ENCODE measurements around the gene XKR7. TPM values are rescaled to one million over a fixed set of nuclear protein-coding genes. Genes with fewer than 3 reads are reported as not detected.
"Not testable (repeated sequence)": the region's sequence is repeated elsewhere in the genome, so short reads cannot be mapped to it uniquely, and the experiment has no call there.

Gene XKR7, protein sequence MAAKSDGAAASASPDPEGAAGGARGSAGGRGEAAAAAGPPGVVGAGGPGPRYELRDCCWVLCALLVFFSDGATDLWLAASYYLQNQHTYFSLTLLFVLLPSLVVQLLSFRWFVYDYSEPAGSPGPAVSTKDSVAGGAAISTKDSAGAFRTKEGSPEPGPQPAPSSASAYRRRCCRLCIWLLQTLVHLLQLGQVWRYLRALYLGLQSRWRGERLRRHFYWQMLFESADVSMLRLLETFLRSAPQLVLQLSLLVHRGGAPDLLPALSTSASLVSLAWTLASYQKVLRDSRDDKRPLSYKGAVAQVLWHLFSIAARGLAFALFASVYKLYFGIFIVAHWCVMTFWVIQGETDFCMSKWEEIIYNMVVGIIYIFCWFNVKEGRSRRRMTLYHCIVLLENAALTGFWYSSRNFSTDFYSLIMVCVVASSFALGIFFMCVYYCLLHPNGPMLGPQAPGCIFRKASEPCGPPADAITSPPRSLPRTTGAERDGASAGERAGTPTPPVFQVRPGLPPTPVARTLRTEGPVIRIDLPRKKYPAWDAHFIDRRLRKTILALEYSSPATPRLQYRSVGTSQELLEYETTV
- total RNA-seq: not detected
- long read RNA-seq, donor 1: 0 reads
- long read RNA-seq, donor 2: 0 reads

DNA sequence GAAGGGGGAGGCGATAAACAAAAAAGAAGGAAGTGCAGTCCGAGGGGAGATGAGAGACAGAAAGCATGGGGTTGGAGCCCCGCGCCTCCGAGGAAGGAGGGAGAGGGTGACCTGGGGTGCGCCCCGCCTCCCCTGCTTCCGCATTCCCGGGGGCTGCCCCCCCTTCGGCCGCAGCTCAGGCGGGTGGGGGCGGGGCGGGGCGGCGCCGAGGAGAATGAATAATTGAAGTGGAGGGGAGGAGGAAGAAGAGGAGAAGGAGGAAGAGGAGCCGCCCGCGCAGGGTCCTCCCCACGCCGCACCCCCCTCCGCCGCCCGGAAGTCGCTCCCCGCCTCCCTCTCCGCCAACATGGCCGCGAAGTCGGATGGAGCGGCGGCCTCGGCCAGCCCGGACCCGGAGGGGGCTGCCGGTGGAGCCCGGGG is at the start of gene XKR7:
XKR7 (plus strand) TSS at position 322 of the 420 bp plus-strand sequence; CDS start at position 347, 25 bp downstream.
- intact Hi-C loops (cut with DNase I): no loop called here
- DNase-seq (ENCODE audit: low spot score): no peak

DNA sequence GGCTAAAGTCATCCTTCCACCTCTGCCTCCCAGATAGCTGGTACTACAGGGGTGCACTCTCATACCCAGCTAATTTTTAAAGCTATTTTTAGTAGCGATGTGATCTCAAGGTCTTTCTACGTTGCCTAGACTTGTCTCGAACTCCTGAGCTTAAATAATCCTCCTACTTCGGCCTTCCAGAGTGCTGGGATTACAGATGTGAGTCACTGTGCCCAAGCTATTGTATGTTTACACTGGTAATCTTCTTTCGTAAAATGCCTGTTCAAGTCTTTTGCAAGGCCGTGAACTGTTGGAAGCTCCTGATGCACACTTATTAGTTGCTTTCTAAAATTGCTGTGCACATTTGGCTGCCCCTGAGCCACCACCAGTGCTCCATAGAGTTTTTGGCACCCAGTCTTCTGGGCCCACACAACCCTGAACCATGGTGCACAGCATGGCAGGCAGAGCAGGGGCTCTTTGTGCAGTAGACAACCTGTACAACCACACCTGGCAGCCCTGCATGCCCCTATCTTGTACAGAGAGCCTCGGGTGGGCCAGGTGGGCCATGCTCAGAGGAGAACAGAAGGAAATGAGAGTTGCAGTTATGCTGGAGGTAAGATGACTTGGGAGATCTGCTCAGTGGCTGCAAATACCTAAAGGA is 49.4 kb upstream of the XKR7 start:
- intact Hi-C loops (cut with DNase I): no loop called here
- peak; percentile 47 for DNase-seq (ENCODE audit: low spot score)

DNA sequence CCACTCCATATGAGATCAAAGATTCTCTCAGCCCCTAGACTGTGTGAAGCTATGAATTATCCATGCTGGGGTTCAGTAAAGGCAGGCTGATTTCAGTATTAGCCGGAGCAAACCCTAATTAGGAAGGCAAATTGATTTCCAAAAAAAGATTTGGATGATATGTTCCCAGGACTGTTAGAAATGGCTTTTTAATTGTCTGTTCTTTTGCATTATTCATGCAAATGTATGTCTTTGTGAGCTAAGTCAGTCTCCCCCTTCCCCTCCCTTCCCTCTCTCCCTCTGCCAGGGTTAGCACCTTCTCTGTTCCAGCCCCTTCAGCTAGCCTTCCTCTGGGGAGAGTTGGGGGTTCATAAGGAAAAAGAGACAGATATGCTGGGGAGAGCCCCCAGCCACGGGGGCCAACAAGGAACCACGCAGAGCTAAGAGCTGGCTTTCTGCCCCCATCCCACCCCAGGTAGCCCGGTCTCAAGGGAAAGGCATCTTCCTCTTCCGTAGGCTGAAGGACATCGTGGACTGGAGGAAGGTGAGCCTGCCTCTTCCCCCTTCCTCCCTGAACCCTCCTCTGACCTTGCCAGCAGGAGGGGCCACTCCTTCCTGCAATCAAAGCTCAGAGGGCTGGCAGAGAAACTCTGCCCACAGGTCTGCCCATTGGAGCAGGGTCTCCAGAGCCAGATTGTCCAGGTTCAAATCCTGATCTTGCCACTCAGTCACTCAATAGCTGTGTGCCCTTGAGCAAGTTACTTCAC is 48.4 kb upstream of the XKR7 start:
- peak; percentile 34 for DNase-seq (ENCODE audit: low spot score)
- intact Hi-C loops (cut with DNase I): no loop called here

DNA sequence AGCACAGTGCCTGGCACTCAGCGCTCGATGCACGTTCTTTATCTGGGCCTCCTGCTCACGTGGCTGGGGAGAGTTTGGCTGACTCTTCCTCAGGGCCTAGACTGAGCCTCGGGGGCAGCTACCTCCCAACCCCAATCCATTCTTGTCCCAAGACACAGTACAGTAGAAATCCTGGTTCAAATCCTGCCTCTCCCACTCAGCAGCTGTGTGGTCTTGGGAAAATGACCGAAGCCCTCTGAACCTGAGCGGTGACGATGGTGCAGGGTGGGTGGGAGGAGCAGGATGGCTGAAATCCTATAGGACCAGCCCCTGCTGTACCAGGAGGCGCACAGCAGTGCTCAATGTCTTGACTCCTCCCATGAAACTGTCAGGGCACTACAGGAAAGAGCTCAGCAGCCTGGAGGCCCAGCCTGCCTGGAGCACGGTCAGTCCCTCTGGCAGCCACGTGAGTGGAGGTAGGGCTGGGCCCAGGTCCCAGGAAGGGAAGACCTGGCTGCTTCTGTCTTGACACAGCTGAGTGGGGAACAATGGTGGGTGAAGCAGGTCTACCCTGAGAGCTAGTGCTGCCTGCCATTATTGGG is 47.6 kb upstream of the XKR7 start:
- intact Hi-C loops (cut with DNase I): no loop called here

DNA sequence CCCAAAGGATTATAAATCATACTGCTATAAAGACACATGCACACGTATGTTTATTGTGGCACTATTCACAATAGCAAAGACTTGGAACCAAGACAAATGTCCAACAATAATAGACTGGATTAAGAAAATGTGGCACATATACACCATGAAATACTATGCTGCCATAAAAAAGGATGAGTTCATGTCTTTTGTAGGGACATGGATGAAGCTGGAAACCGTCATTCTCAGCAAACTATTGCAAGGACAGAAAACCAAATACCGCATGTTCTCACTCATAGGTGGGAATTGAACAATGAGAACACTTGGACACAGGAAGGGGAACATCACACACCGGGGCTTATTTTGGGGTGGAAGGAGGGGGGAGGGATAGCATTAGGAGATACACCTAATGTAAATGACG is 46.5 kb upstream of the XKR7 start:
- intact Hi-C loops (cut with DNase I); DNase-seq (ENCODE audit: low spot score): not testable (repeated sequence)

More for the DNA sequence above, 47.6 kb upstream of the XKR7 start:
- DNase-seq (ENCODE audit: low spot score): peak; percentile 44

DNA sequence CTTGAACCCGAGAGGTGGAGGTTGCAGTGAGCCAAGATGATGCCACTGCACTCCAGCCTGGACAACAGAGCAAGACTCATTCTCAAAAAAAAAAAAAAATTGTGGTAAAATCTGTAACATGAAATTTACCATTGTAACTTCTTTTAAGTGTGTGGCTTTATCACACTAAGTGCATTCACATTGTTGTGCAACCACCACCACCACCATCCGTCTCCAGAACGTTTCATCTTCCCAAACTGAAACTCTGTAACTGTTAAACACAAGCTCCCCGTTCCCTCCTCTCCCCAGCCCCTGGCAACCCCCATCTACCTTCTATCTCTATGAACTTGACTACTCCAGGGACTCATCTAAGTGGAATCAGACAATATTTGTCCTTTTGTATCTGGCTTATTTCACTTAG is 45.8 kb upstream of the XKR7 start:
- peak; percentile 15 for DNase-seq (ENCODE audit: low spot score)
- intact Hi-C loops (cut with DNase I): no loop called here

DNA sequence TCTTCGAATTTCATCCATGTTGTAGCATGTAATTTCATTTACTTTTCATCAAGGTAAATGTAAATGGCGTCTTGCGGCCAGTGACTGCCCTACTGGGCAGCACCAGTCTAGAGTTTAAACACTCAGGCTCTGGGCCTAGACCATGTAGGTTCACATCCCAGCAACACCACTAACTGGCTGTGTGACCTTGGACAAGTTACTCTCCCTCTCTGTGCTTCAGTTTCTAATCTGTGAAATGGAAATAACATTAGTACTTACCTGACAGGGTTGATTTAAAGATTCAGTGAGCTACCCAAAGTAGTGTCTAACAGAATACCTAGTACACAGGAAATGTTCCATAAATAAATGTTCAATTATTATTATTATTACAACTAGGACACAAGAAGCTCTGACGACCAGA is 45.4 kb upstream of the XKR7 start:
- intact Hi-C loops (cut with DNase I): no loop called here
- DNase-seq (ENCODE audit: low spot score): no peak

DNA sequence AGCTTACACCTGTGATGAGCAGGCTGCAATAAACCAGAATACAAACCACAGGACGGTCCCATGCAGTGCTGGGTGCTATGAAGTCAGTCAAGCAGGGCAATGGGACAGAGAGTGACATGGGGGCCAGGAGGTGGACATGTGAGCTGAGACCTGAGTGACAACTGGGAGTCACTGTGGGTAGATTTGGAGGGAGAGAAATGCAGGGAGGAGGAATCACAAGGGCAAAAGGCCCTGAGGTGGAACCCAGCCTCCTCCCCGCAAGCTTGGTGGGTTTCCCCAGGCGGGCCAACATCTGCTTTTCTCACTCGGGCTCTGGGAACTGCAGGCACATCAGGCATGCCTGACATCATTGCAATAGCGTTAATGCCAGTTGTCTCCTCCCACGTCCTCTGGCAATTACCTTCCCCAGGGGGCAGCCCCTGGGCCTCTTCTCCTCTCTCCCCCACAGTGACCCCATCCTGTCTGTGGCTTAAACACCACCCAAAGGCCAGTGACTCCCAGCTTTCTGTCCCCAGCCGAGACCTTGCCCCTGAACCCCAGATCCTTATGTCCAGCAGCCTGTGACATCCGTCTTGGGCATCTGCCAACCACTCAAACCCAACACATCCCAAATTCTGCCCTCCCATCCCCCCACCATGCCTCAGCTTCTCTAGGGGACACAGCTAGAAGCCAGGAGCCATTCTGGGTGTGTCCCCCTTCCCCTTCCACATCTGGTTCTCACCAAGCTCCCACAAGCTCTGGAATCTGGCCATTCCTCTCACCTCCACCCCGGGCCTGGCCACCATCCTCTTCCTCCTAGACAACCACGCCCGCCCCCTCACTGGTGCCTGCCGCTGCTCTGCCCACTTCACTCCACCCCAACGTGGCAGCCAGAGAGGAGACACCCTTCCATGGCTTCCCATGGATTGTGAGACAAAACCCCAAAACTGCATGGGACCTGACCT is 44.3 kb upstream of the XKR7 start:
- intact Hi-C loops (cut with DNase I): no loop called here
- DNase-seq (ENCODE audit: low spot score): peak; percentile 58

DNA sequence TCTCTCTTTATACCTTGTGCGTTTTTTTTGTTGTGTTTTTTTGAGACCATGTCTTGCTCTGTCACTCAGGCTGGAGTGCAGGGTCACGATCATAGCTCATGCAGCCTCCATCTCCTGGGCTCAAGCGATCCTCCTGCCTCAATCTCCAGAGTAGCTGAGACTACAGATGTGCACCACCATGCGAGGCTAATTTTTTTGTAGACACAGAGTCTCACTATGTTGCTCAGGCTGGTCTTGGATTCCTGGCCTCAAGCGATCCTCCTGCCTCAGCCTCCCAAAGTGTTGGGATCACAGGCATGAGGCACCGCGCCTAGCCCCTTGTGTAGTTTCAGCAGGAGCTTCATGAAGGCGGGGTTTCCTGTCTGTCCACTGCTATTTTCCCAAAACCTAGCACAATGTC is 43.4 kb upstream of the XKR7 start:
- intact Hi-C loops (cut with DNase I): no loop called here
- DNase-seq (ENCODE audit: low spot score): no peak

DNA sequence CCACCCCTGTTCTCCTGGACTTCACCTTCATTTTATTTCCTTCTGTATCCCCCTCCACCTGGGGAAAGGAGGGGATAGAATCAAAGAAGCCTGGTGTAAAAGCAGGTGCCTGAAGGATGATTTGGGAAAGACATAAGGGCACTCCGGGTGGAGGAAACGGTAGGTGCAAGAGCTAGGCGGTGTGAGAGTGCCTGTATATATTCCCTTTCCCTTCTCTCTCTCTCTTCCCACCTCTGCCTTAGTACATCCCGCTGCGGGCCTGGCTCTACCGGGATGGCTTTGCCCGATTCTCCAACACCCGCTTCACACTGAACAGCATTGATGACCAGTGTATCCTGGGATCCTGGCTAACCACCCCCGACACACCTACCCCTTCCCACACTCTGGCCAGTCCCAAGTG is 42.3 kb upstream of the XKR7 start:
- DNase-seq (ENCODE audit: low spot score): peak; percentile 9
- intact Hi-C loops (cut with DNase I): no loop called here

DNA sequence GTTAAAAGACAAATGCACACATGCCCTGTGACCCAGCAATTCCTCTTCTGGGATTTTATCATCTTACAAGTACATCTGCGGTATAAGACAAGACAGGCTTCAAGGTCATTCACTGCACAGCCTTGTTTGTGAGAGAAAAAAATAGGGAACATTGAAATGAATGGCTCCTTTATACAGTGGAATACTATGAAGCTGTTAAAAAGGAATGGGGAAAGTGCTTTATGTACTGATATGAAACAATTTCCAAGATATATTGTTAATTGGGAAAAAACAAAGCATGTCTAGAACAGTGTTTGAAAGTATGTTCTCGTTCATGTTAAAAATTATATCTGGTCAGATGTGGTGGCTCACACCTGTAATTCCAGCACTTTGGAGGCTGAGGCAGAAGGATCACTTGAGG is 41.5 kb upstream of the XKR7 start:
- intact Hi-C loops (cut with DNase I): no loop called here
- DNase-seq (ENCODE audit: low spot score): no peak

DNA sequence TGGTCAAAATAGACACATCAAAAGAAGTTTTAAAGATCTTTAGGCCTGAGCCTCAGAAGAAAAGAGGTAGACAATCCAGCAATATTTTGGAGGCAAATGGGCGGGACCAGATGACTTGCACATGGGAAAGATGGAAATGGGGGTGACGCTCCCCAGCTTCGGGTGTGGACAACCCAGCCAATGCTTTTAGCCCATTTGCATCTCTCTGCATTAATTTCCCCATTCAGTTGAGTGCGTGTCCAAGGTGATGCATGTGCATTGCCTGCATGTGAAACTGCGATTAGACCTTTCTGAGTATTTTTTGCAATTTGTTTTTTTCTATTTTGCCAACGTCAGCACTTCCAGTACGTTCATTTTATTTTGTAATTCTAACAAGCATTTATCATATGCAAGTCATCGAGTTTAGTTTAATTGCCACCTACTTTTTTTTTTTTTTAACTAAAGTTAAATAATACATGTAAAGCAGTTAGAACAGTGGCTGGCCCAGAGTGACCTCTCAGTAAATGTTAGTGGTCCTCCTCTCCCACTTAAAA is 40.3 kb upstream of the XKR7 start:
- intact Hi-C loops (cut with DNase I): no loop called here
- peak; percentile 26 for DNase-seq (ENCODE audit: low spot score)

DNA sequence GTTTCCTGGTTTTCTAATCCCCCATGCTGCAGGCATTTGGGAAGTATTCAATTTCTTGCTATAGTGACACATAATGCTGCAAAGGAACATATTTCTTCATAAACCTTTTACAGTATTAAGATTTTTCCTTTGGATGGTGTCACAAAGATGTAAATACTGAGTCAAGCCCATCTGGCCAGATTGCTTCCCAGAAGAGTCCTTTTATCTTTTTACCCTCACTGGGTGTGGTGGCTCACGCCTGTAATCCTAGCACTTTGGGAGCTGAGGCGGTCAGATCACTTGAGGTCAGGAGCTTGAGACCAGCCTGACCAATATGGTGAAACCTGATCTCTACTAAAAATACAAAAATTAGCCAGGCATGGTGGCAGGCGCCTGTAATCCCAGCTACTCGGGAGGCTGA is 38.3 kb upstream of the XKR7 start:
- intact Hi-C loops (cut with DNase I): not testable (repeated sequence)

DNA sequence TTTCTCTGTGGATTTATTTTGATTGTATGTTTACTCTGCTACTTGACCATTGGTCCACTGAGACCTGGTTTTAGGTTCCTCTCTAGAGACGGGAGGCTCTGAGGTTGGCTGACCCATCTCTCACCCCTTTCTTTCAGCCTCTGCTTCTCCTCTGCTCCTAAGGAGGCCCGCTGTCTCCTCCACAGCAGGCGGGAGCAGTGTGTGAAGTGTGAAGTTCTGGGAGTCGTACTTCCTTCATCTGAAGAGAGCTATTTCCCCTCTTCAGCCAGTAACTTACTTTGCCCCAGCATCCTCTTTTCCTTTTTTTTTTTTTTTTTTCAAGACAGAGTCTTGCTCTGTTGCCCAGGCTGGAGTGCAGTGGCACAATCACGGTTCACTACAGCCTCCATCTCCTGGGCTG is 37.2 kb upstream of the XKR7 start:
- peak; percentile 17 for DNase-seq (ENCODE audit: low spot score)
- intact Hi-C loops (cut with DNase I): no loop called here

More for the DNA sequence above, 38.3 kb upstream of the XKR7 start:
- peak; percentile 11 for DNase-seq (ENCODE audit: low spot score)

DNA sequence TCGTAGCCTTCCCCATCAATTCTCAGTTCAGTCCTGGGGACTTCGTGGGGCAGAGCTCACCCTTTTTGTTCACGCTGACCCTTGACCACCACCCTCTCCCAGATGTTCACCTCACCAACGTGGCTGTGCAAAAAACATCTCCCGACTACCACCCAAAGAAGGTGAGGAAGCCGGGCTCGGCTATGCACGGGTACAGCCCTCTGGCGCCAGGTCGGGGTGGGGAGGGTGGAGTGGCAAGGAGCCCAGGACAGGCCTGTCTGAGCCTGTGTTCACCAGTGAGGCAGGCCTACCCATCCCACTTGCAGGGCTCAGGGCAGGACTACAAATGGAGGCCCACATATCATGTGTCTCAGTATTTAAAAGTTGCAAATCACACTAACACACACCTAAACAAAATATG is 34.3 kb upstream of the XKR7 start:
- intact Hi-C loops (cut with DNase I): no loop called here
- peak; percentile 54 for DNase-seq (ENCODE audit: low spot score)

DNA sequence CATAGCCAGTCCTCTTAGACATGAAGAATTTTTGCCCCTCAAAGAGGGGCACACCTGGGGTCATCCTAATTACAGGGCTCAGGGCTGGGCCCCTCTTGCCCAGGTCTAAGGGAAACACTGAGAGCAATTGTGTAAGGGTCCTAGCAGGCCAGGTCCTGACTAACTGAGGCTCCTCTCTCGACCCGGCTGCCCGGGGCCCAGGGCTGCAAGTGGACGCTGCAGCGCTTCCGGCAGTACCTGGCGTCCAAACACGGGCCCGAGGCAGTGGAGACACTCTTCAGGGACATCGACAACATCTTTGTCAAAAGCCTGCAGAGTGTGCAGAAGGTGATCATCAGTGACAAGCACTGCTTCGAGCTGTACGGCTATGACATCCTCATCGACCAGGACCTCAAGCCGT is 33.5 kb upstream of the XKR7 start:
- peak; percentile 46 for DNase-seq (ENCODE audit: low spot score)
- intact Hi-C loops (cut with DNase I): no loop called here

DNA sequence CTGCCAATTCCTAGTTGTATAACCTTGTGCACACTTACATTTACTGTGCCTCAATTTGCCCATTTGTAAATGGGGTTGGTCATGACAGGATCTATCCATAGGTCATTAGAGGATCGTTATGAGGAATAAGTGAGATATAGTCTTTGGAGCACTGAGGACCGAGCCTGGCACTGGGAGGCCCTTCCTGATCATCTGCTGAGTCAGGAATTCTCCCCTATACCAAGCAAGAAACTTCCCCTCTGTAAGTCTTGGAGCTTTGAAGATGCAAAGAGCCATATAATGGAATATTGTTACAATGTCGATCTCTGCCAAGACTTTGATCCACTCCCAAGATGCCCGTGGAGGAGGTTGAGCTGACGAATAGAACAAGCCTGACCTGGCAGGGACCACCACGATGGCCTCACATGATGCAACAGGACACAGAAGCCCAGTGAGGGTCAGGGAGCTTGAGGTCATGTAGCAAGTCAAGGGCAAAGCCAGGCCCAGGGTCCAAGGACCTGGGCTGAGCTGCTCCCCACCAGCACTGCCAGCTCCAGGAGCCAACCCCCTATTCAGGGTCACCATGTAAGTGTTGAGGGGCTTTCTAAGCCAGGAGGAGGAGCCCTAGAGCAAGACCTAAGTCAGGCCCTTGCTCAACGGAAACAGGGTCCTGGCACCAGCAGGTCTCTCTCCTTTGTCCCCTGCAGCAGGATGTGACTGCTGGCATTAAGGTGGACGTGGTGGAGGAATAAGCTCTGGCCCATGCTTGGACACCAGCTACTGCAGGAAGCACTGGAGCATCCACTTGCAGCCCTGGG is 32.8 kb upstream of the XKR7 start:
- DNase-seq (ENCODE audit: low spot score): peak; percentile 69
- intact Hi-C loops (cut with DNase I): no loop called here

Measured in posterior vena cava (tissue), 2 donors.